OCI-LY7 (cell line): ENCODE results near the gene C1QC. TPM values are rescaled to one million over a fixed set of nuclear protein-coding genes. Genes with fewer than 3 reads are reported as not detected.

Experiments
- BruUV-seq: library from RNA; stranded (reverse); fragments of 400-500 nt; replicated peaks from 2 replicates; lab custom pipeline; 2021; lab: Mats Ljungman, UMichigan
- CTCF ChIA-PET: fragments of 300-600 bp; sonication (Branson Sonifier 250); formaldehyde crosslinking; loops from one replicate; lab custom pipeline; 2022; ENCODE audit warnings: antibody characterized with exemption; ENCODE audit not compliant: unreplicated experiment; lab: Charles Lee
- POLR2A ChIA-PET: fragments of 300-600 bp; sonication (Branson Sonifier 250); formaldehyde crosslinking; loops from one replicate; lab custom pipeline; 2022; ENCODE audit warnings: antibody characterized with exemption; lab: Charles Lee
- DNase-seq: peaks from one replicate; pipeline ENCODE4 v3.0.0-alpha.2; 2015; ENCODE audit warnings: low spot score
- H2AFZ ChIP-seq: fragments of 200-600 bp; sonication (generic), shearing (Covaris generic); 2 replicates; pipeline ENCODE4 v1.6.1; 2014; ENCODE audit warnings: mild to moderate bottlenecking, antibody characterized with exemption, low read length, moderate library complexity
- H3K27ac ChIP-seq: fragments of 200-600 bp; sonication (generic); 2 replicates; pipeline ENCODE4 v1.5.1; 2014; ENCODE audit warnings: mixed run types, low read depth, mild to moderate bottlenecking, moderate library complexity, low read length, inconsistent platforms; ENCODE audit not compliant: poor library complexity, severe bottlenecking
- H3K36me3 ChIP-seq: fragments of 200-600 bp; sonication (generic); 2 replicates; pipeline ENCODE4 v1.6.1; 2014; ENCODE audit warnings: mild to moderate bottlenecking, antibody characterized with exemption, low read length, moderate library complexity, mixed read lengths; ENCODE audit not compliant: insufficient read depth
- H3K4me1 ChIP-seq: fragments of 200-600 bp; sonication (generic); 2 replicates; pipeline ENCODE4 v1.5.1; 2014; ENCODE audit warnings: mild to moderate bottlenecking, low read length; ENCODE audit not compliant: insufficient read depth, poor library complexity, severe bottlenecking
- H3K4me2 ChIP-seq: fragments of 200-600 bp; sonication (generic); 2 replicates; pipeline ENCODE4 v1.6.1; 2014; ENCODE audit warnings: mild to moderate bottlenecking, low read length
- H3K4me3 ChIP-seq: fragments of 200-600 bp; sonication (generic); 2 replicates; pipeline ENCODE4 v1.5.1; 2014; ENCODE audit warnings: mild to moderate bottlenecking, low read depth, low read length; ENCODE audit not compliant: poor library complexity, severe bottlenecking
- H3K79me2 ChIP-seq: fragments of 200-600 bp; sonication (generic); 2 replicates; pipeline ENCODE4 v1.6.1; 2016; ENCODE audit warnings: low read depth, mild to moderate bottlenecking, low read length, moderate library complexity, mixed read lengths; ENCODE audit not compliant: insufficient read depth
- H3K9me2 ChIP-seq: fragments of 200-600 bp; sonication (generic); 2 replicates; pipeline ENCODE4 v1.6.1; 2016; ENCODE audit warnings: mild to moderate bottlenecking, low read length, mixed read lengths; ENCODE audit not compliant: insufficient read depth
- H3K9me3 ChIP-seq: fragments of 200-600 bp; sonication (generic); 2 replicates; pipeline ENCODE4 v1.6.1; 2014; ENCODE audit warnings: mild to moderate bottlenecking, mixed run types, low read length, mixed read lengths
- H4K20me1 ChIP-seq: fragments of 200-600 bp; sonication (generic); 2 replicates; pipeline ENCODE4 v1.6.1; 2014; ENCODE audit warnings: mild to moderate bottlenecking, antibody characterized with exemption, low read length, moderate library complexity, mixed read lengths; ENCODE audit not compliant: insufficient read depth
- EZH2phosphoT487 ChIP-seq: fragments of 200-600 bp; sonication (generic); IDR thresholded peaks from 2 replicates; pipeline ENCODE4 v1.6.1; 2018; ENCODE audit warnings: low read depth, borderline replicate concordance, mild to moderate bottlenecking, mixed run types, antibody characterized with exemption, low read length, moderate library complexity, mixed read lengths
- intact Hi-C: fragments of 100-400 bp; cut with micrococcal nuclease; formaldehyde crosslinking; loops from one replicate; pipeline ENCODE4 v1.10.0; 2022; ENCODE audit not compliant: unreplicated experiment
- total RNA-seq, 2 experiments: library from RNA; depleted of rRNA in 1 of 2; stranded (reverse); fragments of >200 nt in 1 of 2; shearing (Covaris generic) in 1 of 2; gene quantifications; 2 replicates each; pipeline ENCODE4 v1.2.3, GENCODE V29; 2014 to 2022
- TF ChIP-seq, protein P1 (sequence below): fragments of 200-600 bp; sonication (generic); conservative IDR thresholded peaks from 2 replicates; pipeline ENCODE4 v1.5.1; 2014; ENCODE audit warnings: mild to moderate bottlenecking, antibody characterized with exemption, low read length, moderate library complexity, mixed read lengths

Gene C1QC
- total RNA-seq, 2 experiments from 2014 or later = not detected

DNA sequence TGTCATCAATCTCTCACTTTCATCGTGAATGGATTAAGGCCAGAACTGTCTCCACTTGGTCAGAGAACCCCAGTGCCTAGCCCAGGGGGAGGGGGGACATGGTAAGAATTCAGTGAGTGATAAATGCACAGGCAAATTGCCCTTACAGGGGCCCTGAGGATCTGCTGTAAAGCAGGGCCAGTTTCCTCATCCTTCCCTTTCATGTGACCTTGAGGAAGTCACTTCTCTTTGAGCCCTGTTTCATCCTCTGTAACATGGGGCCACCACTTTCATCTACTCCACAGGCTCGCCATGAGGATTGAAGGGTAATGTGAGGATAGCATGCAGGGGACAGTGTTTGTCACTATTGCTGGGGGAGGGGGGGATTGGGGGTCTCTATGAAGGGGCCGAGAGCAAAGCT, 35.1 kb upstream of the C1QC start:
- H4K20me1 ChIP-seq = no peaks in the 10 kb centered on the region
- no peak overlapping the region for H3K4me2 ChIP-seq
- CTCF ChIA-PET = no interaction called here
- H3K4me3 ChIP-seq = no peak overlapping the region
- POLR2A ChIA-PET = no interaction called here
- H3K27ac ChIP-seq = no peak overlapping the region
- no peak for DNase-seq
- no peaks in the 10 kb centered on the region for H3K9me2 ChIP-seq
- no peaks in the 10 kb centered on the region for H3K9me3 ChIP-seq
- intact Hi-C loops = no loop called here
- H3K79me2 ChIP-seq = no peaks in the 10 kb centered on the region
- H3K4me1 ChIP-seq = no peaks in the 10 kb centered on the region
- TF ChIP-seq, protein P1, sequence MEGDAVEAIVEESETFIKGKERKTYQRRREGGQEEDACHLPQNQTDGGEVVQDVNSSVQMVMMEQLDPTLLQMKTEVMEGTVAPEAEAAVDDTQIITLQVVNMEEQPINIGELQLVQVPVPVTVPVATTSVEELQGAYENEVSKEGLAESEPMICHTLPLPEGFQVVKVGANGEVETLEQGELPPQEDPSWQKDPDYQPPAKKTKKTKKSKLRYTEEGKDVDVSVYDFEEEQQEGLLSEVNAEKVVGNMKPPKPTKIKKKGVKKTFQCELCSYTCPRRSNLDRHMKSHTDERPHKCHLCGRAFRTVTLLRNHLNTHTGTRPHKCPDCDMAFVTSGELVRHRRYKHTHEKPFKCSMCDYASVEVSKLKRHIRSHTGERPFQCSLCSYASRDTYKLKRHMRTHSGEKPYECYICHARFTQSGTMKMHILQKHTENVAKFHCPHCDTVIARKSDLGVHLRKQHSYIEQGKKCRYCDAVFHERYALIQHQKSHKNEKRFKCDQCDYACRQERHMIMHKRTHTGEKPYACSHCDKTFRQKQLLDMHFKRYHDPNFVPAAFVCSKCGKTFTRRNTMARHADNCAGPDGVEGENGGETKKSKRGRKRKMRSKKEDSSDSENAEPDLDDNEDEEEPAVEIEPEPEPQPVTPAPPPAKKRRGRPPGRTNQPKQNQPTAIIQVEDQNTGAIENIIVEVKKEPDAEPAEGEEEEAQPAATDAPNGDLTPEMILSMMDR = no peak
- no peak for TF ChIP-seq EZH2phosphoT487
- no peaks in the 10 kb centered on the region for H3K36me3 ChIP-seq
- no peak overlapping the region for H2AFZ ChIP-seq
- BruUV-seq = no TSS peak

DNA sequence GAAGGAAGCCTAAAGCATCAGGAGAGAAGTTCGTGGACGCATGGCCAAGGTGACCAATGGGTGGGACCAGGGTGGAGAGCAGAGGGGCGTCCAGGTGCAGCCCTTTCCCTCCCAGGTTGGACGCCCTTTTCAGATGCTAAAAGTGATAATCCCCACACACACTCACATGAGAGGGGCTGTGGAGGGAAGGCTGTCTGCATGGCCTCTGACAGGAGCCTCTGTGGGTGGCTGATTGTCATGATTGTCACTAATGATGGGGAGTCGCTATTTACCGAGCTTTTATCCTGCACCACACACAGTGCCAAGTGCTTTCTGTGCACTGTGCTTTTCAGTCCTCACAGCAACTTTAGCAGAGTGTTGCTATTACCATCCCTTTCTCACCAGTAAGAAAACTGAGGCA, 34.1 kb upstream of the C1QC start:
- H2AFZ ChIP-seq = no peak overlapping the region
- ChIA-PET POLR2A (no interaction called here), CTCF (no interaction called here)
- no peak for DNase-seq
- H3K4me1 ChIP-seq = no peaks in the 10 kb centered on the region
- no TSS peak for BruUV-seq
- H3K9me3 ChIP-seq = no peaks in the 10 kb centered on the region
- H3K79me2 ChIP-seq = no peaks in the 10 kb centered on the region
- no peaks in the 10 kb centered on the region for H3K9me2 ChIP-seq
- intact Hi-C loops = no loop called here
- H3K27ac ChIP-seq = no peak overlapping the region
- no peak overlapping the region for H3K4me2 ChIP-seq
- TF ChIP-seq, protein P1 = no peak
- TF ChIP-seq EZH2phosphoT487 = no peak
- H3K36me3 ChIP-seq = no peaks in the 10 kb centered on the region
- no peaks in the 10 kb centered on the region for H4K20me1 ChIP-seq
- no peak overlapping the region for H3K4me3 ChIP-seq

DNA sequence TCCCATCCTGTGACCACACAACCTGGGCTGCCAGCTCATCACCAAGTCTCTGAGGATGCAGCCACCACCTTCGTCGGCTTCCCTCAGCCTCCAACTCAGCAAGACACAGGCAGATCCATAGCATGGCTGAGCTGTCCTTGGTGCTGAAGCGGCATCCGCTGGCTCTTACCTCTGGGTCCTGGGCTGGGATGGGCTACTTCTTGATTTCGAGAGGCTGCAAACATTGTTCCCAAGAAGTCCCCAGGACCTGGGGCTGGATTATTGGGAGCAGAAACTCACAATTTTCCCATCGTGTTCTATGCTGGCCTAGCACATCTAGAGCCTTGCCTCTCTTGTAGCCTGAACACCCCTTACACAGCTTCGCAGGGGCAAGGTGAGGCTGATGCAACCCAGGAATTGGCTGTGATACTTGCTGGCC, 31.9 kb upstream of the C1QC start:
- peak; percentile 33 for DNase-seq
- intact Hi-C loops = no loop called here

More for the DNA sequence above, 31.9 kb upstream of the C1QC start:
- no peaks in the 10 kb centered on the region for H4K20me1 ChIP-seq
- POLR2A ChIA-PET = no interaction called here
- H3K4me3 ChIP-seq = no peak overlapping the region
- no peaks in the 10 kb centered on the region for H3K36me3 ChIP-seq
- H3K4me2 ChIP-seq = no peak overlapping the region
- no peaks in the 10 kb centered on the region for H3K79me2 ChIP-seq
- CTCF ChIA-PET = no interaction called here
- H3K27ac ChIP-seq = no peak overlapping the region
- H3K9me3 ChIP-seq = no peaks in the 10 kb centered on the region
- BruUV-seq = no TSS peak
- H3K4me1 ChIP-seq = no peaks in the 10 kb centered on the region
- TF ChIP-seq, protein P1 = no peak
- no peak for TF ChIP-seq EZH2phosphoT487
- no peak overlapping the region for H2AFZ ChIP-seq
- H3K9me2 ChIP-seq = no peaks in the 10 kb centered on the region
